H9 (cell line): ENCODE measurements around the gene BLNK. TPM values are rescaled to one million over a fixed set of nuclear protein-coding genes. Genes with fewer than 3 reads are reported as not detected.
"Not testable (repeated sequence)": the region's sequence is repeated elsewhere in the genome, so short reads cannot be mapped to it uniquely, and the experiment has no call there.

Source experiments
- DNase-seq: peaks from one replicate; pipeline ENCODE4 v3.0.0-alpha.2; 2017
- H2AFZ ChIP-seq: one replicate; pipeline ENCODE4 v1.6.1; 2013; ENCODE audit warnings: mild to moderate bottlenecking, low read length, control low read depth, moderate library complexity
- H2AK5ac ChIP-seq: 2 replicates; pipeline ENCODE4 v1.6.1; 2013; ENCODE audit warnings: low read length, control low read depth, mixed read lengths; ENCODE audit not compliant: insufficient read length
- H2BK120ac ChIP-seq: one replicate; pipeline ENCODE4 v1.6.1; 2013; ENCODE audit warnings: low read depth, mild to moderate bottlenecking, low read length, control low read depth, inconsistent platforms; ENCODE audit not compliant: poor library complexity, severe bottlenecking
- H2BK12ac ChIP-seq: 2 replicates; pipeline ENCODE4 v1.6.1; 2013; ENCODE audit warnings: low read length, control low read depth, mixed read lengths, low read depth; ENCODE audit not compliant: insufficient read length
- H2BK15ac ChIP-seq: 2 replicates; pipeline ENCODE4 v1.6.1; 2013; ENCODE audit warnings: low read depth, low read length, control low read depth
- H2BK20ac ChIP-seq: one replicate; pipeline ENCODE4 v1.6.1; 2013; ENCODE audit warnings: low read depth, mild to moderate bottlenecking, low read length, control low read depth, inconsistent platforms; ENCODE audit not compliant: poor library complexity, severe bottlenecking
- H2BK5ac ChIP-seq: 2 replicates; pipeline ENCODE4 v1.6.1; 2013; ENCODE audit warnings: low read length, control low read depth, mixed read lengths; ENCODE audit not compliant: insufficient read length
- H3K14ac ChIP-seq: 2 replicates; pipeline ENCODE4 v1.6.1; 2013; ENCODE audit warnings: low read length, control low read depth; ENCODE audit not compliant: insufficient read depth
- H3K18ac ChIP-seq: 2 replicates; pipeline ENCODE4 v1.6.1; 2013; ENCODE audit warnings: low read depth, mild to moderate bottlenecking, mixed read lengths, low read length, control low read depth; ENCODE audit not compliant: insufficient read length
- H3K23ac ChIP-seq: 2 replicates; pipeline ENCODE4 v1.6.1; 2013; ENCODE audit warnings: low read length, control low read depth, mixed read lengths, low read depth; ENCODE audit not compliant: insufficient read length
- H3K23me2 ChIP-seq: 2 replicates; pipeline ENCODE4 v1.6.1; 2013; ENCODE audit warnings: low read depth, mild to moderate bottlenecking, mixed read lengths, low read length, control low read depth; ENCODE audit not compliant: insufficient read length, poor library complexity, severe bottlenecking
- H3K27ac ChIP-seq: 2 replicates; pipeline ENCODE4 v1.5.1; 2013; ENCODE audit warnings: low read length, control low read depth, mixed read lengths, low read depth; ENCODE audit not compliant: insufficient read length
- H3K27me3 ChIP-seq: 2 replicates; pipeline ENCODE4 v1.6.1; 2013; ENCODE audit warnings: low read length, control low read depth, inconsistent platforms; ENCODE audit not compliant: insufficient read depth
- H3K4ac ChIP-seq: 2 replicates; pipeline ENCODE4 v1.6.1; 2013; ENCODE audit warnings: low read depth, mild to moderate bottlenecking, control low read depth, inconsistent platforms, low read length, moderate library complexity
- H3K4me1 ChIP-seq: 2 replicates; pipeline ENCODE4 v1.6.1; 2013; ENCODE audit warnings: low read length, control low read depth, inconsistent platforms; ENCODE audit not compliant: insufficient read depth
- H3K4me2 ChIP-seq: 2 replicates; pipeline ENCODE4 v1.6.1; 2013; ENCODE audit warnings: low read length, control low read depth, mixed read lengths; ENCODE audit not compliant: insufficient read length, insufficient read depth
- H3K56ac ChIP-seq: 2 replicates; pipeline ENCODE4 v1.6.1; 2013; ENCODE audit warnings: low read depth, mild to moderate bottlenecking, mixed read lengths, low read length, control low read depth; ENCODE audit not compliant: insufficient read length
- H3K79me1 ChIP-seq: 2 replicates; pipeline ENCODE4 v1.6.1; 2013; ENCODE audit warnings: low read depth, mild to moderate bottlenecking, moderate library complexity, low read length, control low read depth, inconsistent platforms; ENCODE audit not compliant: insufficient read depth, poor library complexity, severe bottlenecking
- H3K79me2 ChIP-seq: 2 replicates; pipeline ENCODE4 v1.6.1; 2013; ENCODE audit warnings: low read length, control low read depth, inconsistent platforms; ENCODE audit not compliant: insufficient read depth
- H3K9ac ChIP-seq: 2 replicates; pipeline ENCODE4 v1.6.1; 2013; ENCODE audit warnings: low read length, control low read depth, mixed read lengths; ENCODE audit not compliant: insufficient read length; ENCODE audit errors: extremely low read depth
- H3K9me3 ChIP-seq: one replicate; pipeline ENCODE4 v1.6.1; 2013; ENCODE audit warnings: low read depth, low read length, inconsistent platforms; ENCODE audit not compliant: control insufficient read depth
- H3T11ph ChIP-seq: one replicate; pipeline ENCODE4 v1.6.1; 2013; ENCODE audit warnings: mild to moderate bottlenecking, low read length, control low read depth, inconsistent platforms
- H4K20me1 ChIP-seq: one replicate; pipeline ENCODE4 v1.6.1; 2013; ENCODE audit not compliant: control insufficient read depth, insufficient read length, insufficient read depth
- H4K5ac ChIP-seq: 2 replicates; pipeline ENCODE4 v1.6.1; 2013; ENCODE audit warnings: low read depth, mild to moderate bottlenecking, mixed read lengths, low read length, control low read depth; ENCODE audit not compliant: insufficient read length
- H4K8ac ChIP-seq: replicated peaks from 2 replicates; pipeline ENCODE4 v1.6.1; 2013; ENCODE audit warnings: low read length, control low read depth, mixed read lengths, low read depth; ENCODE audit not compliant: insufficient read length
- H4K91ac ChIP-seq: 2 replicates; pipeline ENCODE4 v1.6.1; 2013; ENCODE audit warnings: low read depth, mild to moderate bottlenecking, moderate library complexity, mixed read lengths, low read length, control low read depth; ENCODE audit not compliant: insufficient read length
- H3K27ac Mint-ChIP-seq, 3 experiments: 2 replicates in 2 of 3; 3 replicates in 1 of 3; pipeline ENCODE4 v1.8.0; 2020 to 2021; ENCODE audit warnings: mixed read lengths in 3 of 3, mild to moderate bottlenecking in 1 of 3, moderate library complexity in 1 of 3
- H3K27me3 Mint-ChIP-seq: 2 replicates; pipeline ENCODE4 v1.8.0; 2021; ENCODE audit warnings: low read depth, mild to moderate bottlenecking, moderate library complexity, mixed read lengths
- H3K36me3 Mint-ChIP-seq, 3 experiments: 2 replicates in 2 of 3; 3 replicates in 1 of 3; pipeline ENCODE4 v1.8.0; 2020 to 2021; ENCODE audit warnings: low read depth in 3 of 3, mixed read lengths in 3 of 3; ENCODE audit not compliant: insufficient read depth in 1 of 3
- H3K4me1 Mint-ChIP-seq, 2 experiments: 2 replicates each; pipeline ENCODE4 v1.8.0; 2020; ENCODE audit warnings: mixed read lengths in 2 of 2
- H3K4me3 Mint-ChIP-seq, 2 experiments: 2 replicates in 1 of 2; 3 replicates in 1 of 2; pipeline ENCODE4 v1.8.0; 2020 to 2021; ENCODE audit warnings: mild to moderate bottlenecking in 2 of 2, mixed read lengths in 2 of 2, moderate library complexity in 1 of 2
- H3K9me3 Mint-ChIP-seq, 2 experiments: 2 replicates in 1 of 2; 3 replicates in 1 of 2; pipeline ENCODE4 v1.8.0; 2020; ENCODE audit warnings: mild to moderate bottlenecking in 2 of 2, mixed read lengths in 2 of 2, moderate library complexity in 1 of 2
- WGBS: extraction: QIAGEN DNeasy Blood & Tissue Kit; methylation state at CpG from one replicate; pipeline ENCODE4 v1.1.7; 2013; ENCODE audit warnings: missing lambda C conversion rate, low lambda C conversion rate, mixed read lengths; ENCODE audit not compliant: insufficient read length; ENCODE audit errors: extremely low coverage; 5-methylcytosine and 5-hydroxymethylcytosine counted together
- total RNA-seq: library from RNA; stranded (reverse); gene quantifications from 2 replicates; pipeline ENCODE4 v1.2.1, GENCODE V29; 2021
- TF ChIP-seq, protein P1 (sequence below): fragments of 200-600 bp; sonication (generic); conservative IDR thresholded peaks from 3 replicates; pipeline ENCODE4 v1.8.0; 2021; ENCODE audit warnings: antibody characterized with exemption, mild to moderate bottlenecking

Gene BLNK
- total RNA-seq, 1 experiment from 2014 or later, result not detected

DNA sequence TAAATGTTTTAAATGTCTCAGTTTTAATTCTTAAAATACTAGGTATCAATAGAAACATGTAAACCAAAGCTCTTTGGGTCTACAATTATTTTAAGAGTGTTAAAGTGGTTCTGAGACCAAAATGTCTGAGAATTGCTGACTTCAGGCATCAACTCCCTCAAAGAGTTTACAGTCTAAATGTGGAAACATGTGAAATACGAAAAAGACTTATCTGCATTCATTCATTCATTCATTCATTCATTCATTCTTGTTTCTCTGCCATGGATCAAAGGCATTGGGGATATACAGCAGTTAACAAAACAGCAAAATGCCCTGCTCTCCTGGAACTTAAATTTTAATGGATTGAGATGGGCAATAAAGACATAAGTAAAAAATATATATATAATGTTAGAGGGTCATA is 69.8 kb downstream of the BLNK start:
- DNase-seq, result no peak
- H3K79me1 ChIP-seq, result no peaks in the 10 kb centered on the region
- H4K5ac ChIP-seq, result no peak overlapping the region
- no peak overlapping the region for H3K14ac ChIP-seq
- H3K4me1 ChIP-seq, result peaks cover 7% of the 10 kb centered on the region; the same call in 1 of the 2 replicates
- Mint-ChIP-seq H3K4me1 (peaks cover 24 to 27% of the 10 kb centered on the region in 2 experiments), H3K4me3 (no peak overlapping the region), H3K27ac (no peak overlapping the region), H3K27me3 (no peaks in the 10 kb centered on the region), H3K36me3 (no peaks in the 10 kb centered on the region), H3K9me3 (no peaks in the 10 kb centered on the region)
- H3K23ac ChIP-seq, result no peak overlapping the region
- H3K4me2 ChIP-seq, result no peak overlapping the region
- H2BK15ac ChIP-seq, result no peak overlapping the region
- no peak overlapping the region for H3K56ac ChIP-seq
- H3K27me3 ChIP-seq, result no peaks in the 10 kb centered on the region
- H4K8ac ChIP-seq, result no peak overlapping the region
- H3K18ac ChIP-seq, result no peak overlapping the region
- H2AK5ac ChIP-seq, result no peak overlapping the region
- no peak overlapping the region for H2BK120ac ChIP-seq
- no peak overlapping the region for H2BK20ac ChIP-seq
- H4K91ac ChIP-seq, result no peak overlapping the region
- H3K4ac ChIP-seq, result no peak overlapping the region
- H3K79me2 ChIP-seq, result no peaks in the 10 kb centered on the region
- no peak overlapping the region for H2AFZ ChIP-seq
- TF ChIP-seq, protein P1, sequence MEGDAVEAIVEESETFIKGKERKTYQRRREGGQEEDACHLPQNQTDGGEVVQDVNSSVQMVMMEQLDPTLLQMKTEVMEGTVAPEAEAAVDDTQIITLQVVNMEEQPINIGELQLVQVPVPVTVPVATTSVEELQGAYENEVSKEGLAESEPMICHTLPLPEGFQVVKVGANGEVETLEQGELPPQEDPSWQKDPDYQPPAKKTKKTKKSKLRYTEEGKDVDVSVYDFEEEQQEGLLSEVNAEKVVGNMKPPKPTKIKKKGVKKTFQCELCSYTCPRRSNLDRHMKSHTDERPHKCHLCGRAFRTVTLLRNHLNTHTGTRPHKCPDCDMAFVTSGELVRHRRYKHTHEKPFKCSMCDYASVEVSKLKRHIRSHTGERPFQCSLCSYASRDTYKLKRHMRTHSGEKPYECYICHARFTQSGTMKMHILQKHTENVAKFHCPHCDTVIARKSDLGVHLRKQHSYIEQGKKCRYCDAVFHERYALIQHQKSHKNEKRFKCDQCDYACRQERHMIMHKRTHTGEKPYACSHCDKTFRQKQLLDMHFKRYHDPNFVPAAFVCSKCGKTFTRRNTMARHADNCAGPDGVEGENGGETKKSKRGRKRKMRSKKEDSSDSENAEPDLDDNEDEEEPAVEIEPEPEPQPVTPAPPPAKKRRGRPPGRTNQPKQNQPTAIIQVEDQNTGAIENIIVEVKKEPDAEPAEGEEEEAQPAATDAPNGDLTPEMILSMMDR, result no peak
- no peaks in the 10 kb centered on the region for H4K20me1 ChIP-seq
- H2BK5ac ChIP-seq, result no peak overlapping the region
- H3T11ph ChIP-seq, result no peak overlapping the region
- H3K27ac ChIP-seq, result no peak overlapping the region
- no CpG with 5 or more reads among the region's 1 CpG for WGBS
- no peak overlapping the region for H3K9ac ChIP-seq
- H3K9me3 ChIP-seq, result no peaks in the 10 kb centered on the region
- no peak overlapping the region for H2BK12ac ChIP-seq
- H3K23me2 ChIP-seq, result no peaks in the 10 kb centered on the region

DNA sequence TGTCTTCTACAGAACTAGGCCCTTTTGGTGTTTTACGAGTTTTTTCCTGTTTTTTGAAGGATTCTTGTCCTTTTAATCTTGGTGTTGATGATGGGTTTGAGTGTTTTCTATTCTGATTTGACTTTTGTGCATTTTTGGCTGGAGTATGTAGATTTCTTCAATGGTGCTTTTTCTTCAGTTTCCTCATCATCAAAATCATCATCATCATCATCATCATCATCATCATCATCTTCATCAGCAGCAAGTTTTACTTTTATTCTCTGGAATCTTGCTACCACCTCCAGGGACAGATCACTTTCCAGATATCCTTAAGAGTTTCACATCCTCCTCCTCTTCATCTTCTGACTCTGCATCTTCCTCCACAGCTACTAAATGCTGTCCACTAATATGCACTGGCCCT is 81.9 kb downstream of the BLNK start:
- H3K79me1 ChIP-seq, H2AFZ ChIP-seq, H4K20me1 ChIP-seq, H2BK20ac ChIP-seq, H3K27ac ChIP-seq, H2AK5ac ChIP-seq, H3K9me3 ChIP-seq, H4K5ac ChIP-seq, H3K14ac ChIP-seq, H3K18ac ChIP-seq, H3K4me2 ChIP-seq, H3K4me3 Mint-ChIP-seq, H3K23me2 ChIP-seq, H3K27me3 Mint-ChIP-seq, H2BK12ac ChIP-seq, H3K4ac ChIP-seq, H4K8ac ChIP-seq, H3K23ac ChIP-seq, H3K79me2 ChIP-seq, H2BK5ac ChIP-seq, H3K4me1 ChIP-seq, H4K91ac ChIP-seq, H2BK15ac ChIP-seq, H2BK120ac ChIP-seq, H3K27me3 ChIP-seq, H3T11ph ChIP-seq, H3K56ac ChIP-seq, DNase-seq, H3K4me1 Mint-ChIP-seq, H3K27ac Mint-ChIP-seq, H3K9ac ChIP-seq: not testable (repeated sequence)
- peaks cover 2 to 25% (median 14%) of the 10 kb centered on the region in 3 experiments; a peak in 5 of 7 replicates for H3K36me3 Mint-ChIP-seq
- H3K9me3 Mint-ChIP-seq, result peaks cover 14 to 22% of the 10 kb centered on the region in 2 experiments
- WGBS, result no CpG with 5 or more reads among the region's 1 CpG
